Stimulated activated CD8-positive, alpha-beta memory T cell treated with anti-CD3 and anti-CD28 coated beads, Interleukin-7, amount 100 ng/mL, for 48 hours (primary cell): Measurements from ENCODE around the gene SAA4.
"Not testable (repeated sequence)": the region's sequence is repeated elsewhere in the genome, so short reads cannot be mapped to it uniquely, and the experiment has no call there.

Experiments
- DNase-seq, 2 donors: peaks; one replicate each; pipeline ENCODE4 v3.0.0-alpha.2; 2020; ENCODE audit warnings: low read depth in 1 of 2; ENCODE audit errors: extremely low read depth in 1 of 2

Gene SAA4

DNA sequence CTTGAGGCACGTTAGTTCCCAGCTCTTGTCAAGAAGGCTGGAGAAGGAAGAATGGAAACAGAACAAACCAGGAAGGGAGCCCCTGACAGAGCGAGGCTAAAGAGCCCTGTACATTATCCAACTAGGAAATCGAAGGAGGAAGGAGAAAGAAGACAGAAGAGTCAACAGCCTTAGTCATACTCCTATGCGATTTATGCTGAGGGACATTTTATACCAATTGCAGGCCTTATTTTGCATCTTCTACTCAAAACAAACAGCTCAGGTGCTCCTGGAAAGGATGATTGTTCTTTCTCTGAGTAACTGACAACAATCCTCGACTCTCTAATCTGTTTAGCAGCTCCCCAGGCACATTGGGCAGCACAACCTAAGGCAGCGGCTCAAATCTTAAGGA, 10.6 kb upstream of the SAA4 start:
- DNase-seq, result not testable (repeated sequence)

DNA sequence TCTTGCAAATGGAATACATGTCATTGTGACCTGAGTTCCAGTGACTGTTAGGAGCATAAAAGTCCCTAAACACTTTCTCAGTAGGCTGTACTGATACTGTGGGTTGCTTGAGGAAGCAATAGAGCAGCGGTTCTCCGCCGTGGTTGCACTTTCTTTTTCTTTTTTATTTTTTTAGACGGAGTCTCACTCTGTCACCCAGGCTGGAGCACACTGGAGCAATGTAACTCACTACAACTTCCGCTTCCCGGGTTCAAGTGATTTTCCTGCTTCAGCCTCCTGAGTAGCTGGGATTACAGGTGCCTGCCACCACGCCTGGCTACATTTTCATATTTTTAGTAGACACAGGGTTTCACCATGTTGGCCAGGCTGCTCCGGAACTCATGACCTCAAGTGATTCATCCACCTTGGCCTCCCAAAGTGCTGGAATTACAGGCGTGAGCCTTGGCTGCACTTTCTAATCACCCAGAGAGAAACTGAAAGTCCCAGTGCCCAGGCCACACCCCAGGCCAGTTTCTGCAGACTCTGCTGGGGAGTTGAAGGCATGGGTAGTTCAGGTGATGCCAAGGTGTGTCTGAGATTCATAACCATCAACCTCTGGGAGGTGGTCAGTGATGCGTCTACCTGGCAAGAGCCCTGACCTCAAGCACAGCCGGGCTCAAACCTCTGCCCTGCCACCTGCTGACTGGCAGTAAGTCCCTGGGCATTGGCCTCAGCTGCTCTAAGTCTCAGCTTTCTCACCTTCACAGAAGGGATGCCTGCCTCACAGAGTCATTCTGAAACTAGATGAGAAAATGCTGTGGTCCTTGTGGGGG, 10.0 kb upstream of the SAA4 start:
- peak; percentile 8 to 17 for DNase-seq

DNA sequence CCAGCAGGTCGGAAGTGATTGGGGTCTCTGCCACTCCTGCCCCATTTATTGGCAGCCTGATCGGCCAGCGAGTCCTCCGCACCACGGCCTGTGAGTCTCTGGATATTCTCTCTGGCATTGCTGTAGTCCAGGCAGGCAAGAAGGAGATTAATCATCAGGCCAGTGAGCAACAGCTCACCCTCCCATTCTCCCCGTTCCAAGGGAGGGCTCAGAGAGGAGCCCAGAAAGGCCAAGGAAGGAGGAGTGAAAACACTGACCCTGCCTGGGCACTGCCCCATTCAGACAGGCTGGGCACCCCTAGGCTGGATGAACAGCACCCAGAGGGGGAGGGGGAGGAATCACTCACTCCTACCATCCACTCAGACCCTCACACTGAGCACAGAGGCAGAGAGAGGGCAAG, 8.8 kb upstream of the SAA4 start:
- no peak for DNase-seq

DNA sequence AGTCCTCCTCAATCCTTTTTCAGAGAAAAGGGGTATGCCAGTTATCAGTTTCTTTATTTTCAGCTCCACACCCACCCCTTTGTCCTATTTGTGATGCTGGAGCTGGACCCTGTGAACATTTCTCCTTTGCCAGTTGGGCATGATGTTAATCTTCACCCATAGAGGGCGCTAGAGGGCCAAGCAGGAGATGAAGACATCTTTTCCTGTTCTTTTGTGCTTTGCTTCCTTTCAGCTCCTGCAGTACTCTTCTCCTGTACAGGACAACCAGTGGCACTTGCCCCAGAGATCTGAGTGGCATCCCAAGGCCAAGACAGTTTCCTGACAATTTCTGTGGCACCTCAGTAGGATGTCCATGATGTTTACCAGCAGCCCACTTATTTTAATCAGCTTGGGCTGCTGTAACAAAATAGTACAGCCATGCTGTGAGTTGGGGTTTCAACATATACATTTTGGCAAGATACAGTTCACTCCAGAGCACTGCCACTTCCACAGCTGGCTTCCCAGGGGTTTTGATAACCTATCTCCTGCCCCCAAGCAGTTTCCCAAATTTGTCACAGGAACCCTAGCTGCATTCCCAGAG, 7.3 kb upstream of the SAA4 start:
- peak; percentile 6 to 46 for DNase-seq

DNA sequence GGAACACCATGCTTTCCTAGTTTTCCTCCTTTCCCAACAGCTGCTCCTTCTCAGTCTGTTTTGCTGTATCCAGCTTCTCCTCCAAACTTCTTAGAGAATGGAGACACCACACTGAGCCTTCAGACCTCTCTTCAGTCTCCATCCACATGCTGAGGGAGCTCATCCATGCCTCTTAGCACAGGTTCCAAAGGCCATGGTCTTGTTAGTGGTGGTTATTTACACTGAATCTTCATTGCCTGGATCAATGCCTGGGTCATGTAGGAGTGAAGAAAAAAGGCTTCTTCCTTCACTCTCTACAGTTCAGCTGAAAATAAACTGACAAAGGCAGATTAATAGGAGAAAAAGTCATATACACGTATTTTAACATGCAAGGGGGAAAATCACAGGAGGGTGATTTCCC, 3.1 kb upstream of the SAA4 start:
- DNase-seq, result no peak

DNA sequence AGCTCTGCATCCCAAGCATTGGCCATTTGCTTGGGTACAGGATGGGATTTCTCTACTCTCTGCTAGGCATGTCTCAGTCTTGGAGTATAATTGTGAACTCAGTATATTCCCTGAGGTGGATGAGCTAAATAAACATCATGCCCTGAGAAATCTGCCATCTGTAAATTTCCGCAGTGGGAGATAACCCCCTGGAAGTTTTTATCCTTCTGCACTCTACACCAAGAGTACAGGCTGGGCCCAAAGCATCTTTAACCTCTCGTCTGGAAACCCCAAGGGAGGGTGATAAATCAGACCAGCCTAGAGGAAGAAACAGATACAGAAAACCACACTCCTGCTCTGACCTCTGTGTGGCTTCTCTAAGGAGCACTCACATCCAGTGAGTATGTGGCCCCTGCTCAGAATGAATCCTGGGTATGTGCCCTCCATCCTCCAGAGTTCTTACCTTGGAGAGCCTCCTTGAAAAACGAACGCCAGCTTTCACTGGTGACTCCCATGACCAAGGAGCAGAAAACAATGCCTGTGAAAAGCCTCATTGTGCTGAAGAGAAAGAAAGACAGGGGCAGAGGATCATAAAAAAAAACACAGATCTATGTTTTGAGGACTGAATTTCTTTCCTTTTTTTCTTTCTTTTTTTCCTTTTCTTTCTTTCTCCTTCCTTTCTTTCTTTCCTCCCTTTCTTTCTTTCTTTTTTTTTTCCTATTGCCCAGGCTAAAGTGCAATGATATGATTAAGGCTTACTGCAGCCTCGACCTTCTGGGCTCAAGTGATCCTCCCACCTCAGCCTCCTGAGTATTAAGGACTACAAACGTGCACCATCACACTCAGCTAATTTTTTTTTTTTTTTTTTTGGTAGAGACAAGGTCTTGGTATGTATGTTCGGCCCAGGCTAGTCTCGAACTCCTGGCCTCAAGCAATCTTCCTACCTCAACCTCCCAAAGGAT, 938 bp downstream of the SAA4 start:
- no peak for DNase-seq

DNA sequence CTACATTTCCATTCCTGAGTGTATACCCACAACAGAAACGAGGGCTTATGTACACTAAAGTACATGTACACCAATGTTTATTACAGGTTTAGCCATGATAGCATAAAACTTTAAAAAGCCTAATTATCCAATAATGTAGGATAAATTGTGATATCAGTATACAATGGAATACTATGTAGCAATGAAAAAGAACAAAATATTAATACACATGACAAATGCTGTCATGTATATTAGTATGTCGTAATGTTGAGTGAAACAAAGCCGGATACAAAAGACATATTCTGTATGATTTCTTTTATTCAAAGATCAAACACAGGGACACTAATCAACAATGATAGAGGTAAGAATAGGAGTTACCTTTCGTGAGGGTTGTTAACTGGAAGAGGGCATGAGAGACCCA, 2.7 kb downstream of the SAA4 start:
- no peak for DNase-seq

DNA sequence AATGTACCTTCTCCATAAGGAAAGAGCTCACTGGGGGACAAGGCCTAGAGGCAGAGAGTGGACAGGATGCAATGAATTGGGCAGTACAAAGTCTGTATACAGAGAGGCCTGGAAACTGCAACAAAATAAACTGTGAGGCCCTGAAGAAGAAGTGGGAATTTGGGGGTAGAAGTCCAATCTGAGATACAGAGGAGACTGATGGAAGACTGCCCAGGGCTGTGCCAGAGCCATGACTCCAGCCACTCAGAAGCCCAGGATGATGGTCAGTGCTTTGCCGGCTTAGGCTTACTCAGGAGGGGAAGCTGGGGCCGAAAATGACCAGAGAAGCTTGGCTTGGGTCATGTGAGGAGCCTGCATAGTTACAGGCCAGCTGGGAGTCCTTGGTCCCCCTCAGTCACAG, 5.7 kb downstream of the SAA4 start:
- no peak for DNase-seq

DNA sequence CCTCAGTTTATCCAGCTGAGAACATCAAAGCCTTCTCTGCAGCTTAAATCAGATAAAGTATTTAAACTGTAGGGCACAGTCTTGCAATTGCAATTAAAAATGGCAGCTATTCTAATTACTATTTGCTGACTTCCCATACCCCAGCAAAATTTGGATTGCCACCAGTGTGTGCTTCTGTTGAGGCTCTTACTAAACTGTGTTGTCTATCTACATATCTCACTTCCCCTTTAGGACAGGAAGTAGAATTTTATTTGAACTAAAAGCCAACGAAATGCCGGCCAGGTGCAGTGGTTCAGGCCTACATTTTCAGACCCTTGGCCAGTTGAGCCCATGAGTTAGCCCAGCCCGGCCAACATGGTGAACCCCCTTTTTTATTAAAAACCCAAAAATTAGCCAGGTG, 7.1 kb downstream of the SAA4 start:
- no peak for DNase-seq

DNA sequence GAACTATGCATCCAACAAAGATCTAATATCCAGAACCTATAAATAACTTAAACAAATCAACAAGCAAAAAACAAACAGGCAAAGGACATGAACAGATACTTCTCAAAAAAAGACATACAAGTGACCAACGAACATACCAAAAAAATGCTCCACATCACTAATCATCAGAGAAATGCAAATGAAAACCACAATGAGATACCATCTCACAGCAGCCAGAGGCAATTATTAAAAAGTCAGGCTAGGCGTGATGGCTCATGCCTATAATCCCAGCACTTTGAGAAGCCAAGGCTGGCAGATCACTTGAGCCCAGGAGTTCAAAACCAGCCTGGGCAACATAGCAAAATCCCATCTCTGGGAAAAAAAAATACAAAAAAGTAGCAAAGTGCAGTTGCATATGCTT, 10.7 kb downstream of the SAA4 start:
- no peak for DNase-seq

DNA sequence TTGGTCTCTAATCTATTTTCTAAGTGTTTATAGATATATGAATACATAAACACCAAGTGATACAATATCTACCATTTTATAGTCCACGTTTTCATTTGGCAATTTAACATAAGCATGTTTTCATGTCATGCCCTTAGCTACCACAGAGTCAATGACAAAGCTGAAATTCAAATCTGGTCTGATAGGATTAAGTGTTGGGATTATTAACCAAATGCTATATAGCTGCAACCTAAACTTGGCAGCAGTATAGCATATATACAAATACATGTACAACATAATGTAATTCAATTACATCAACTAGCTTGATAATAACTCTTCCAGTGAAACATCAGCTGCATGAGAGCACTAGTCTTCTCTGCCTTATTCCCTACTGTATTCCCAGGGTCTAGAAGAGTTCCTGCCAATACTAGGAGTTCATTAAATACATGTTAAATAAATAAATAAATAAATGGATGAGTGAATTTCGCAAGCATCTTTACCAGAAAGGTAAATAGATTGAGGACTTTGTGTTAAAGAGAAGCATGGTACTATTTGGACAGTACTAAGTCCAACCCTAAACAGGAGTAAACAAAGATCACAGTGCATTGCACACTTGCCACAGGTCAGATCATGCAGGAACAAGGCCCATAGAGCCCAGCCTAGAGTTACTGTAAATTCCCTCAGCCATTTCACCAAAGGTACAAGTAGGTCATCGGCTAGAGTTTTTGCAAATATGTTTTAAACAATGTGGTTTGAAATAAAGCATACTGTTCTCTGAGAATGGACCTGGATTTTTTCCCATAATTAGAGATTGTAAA, 12.8 kb downstream of the SAA4 start:
- DNase-seq, result no peak

DNA sequence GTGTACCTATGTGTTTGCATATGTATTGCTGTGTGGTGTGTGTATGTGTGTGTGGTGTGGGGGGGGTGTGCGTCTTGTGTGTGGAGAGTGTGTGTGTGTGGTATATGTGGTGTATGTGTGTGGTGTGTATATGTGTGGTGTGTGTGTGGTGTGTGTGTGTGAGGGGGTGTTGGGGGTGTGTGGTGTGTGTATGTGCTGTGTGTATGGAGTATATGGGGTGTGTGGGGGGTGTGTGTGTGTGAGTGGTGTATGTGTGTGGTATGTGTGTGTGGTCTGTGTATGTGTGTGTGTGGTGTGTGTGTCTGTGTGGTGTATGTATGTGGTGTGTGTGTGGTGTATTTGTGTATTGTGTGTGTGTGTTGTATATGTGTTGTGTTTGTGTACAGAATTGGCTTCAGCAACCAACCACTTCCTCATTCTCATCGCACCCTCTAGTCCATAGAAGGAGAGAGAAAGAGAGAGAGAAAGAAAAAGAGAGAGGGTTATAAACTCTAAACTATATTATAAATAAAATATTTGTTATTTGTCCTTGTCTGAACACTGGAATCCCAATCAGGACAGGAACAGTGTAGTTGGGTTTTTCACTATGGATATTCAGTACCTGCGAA, 13.7 kb downstream of the SAA4 start:
- no peak for DNase-seq

DNA sequence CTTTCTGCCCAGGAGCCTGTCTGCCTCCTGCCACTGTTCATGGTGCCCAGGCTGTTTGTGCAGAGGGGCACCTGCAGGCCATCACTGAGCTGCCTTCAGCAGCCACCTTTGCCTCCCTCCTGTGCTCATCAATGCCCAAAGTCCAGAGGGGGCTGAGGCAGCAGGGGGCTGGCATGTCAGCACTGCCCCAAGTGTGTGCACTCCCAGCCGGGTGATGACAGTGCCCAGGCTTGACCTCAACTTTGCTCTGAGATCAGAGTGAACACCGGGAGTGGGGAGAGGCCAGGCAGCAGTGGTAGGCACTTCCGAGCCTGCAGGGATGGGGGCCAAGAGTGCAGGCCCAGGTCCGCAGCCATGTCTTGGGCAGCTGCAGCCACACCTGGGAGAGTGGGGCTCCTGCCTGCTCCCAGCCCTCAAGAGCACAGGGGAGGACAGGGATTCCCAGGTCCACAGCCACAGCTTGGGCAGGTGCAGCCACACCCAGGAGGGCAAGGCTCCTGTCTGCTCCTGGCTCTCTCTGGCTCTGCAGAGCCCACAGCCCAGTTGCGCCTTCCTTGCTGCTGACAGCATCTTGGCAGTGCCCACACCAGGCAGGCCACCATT, 15.2 kb downstream of the SAA4 start:
- DNase-seq, result no peak

DNA sequence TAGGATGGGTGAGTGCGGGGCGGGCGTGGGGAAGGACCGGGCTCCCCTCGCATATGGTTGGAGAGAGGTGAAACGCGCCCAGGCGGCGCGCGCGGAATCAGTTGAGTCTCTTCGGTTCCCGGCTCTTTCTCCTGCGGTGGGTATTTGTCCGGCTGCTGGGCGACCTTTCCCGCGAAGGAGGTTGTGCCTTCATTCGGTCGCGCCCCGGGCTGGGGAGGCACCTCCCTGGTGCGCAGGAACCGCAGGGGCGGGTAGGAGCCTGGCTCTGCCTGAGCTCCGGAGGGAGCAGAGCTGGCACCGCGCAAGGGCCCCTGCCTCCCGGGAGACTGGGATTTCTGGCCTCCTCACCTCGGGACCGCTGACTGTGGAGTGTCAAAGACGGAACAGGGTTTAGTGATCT, 27.5 kb downstream of the SAA4 start:
- no peak for DNase-seq

DNA sequence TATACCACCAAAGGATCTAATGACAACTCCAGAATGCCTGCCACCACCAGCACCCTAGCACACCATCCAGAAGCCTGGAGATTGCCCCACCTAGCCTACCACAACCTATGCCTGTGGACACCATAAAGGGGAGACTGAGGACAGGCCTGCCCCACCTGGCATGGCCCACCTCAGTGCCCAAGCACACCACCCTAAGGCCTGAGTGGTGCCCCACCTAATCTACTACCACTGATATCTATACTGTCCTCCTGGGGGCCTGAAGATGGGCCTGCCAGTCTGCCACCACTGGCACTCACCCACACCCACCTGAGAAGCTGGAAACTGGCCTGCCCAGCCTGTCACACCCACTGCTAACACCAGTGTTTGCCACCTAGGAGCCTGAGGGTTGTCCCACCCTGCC, 31.8 kb downstream of the SAA4 start:
- DNase-seq, result no peak

DNA sequence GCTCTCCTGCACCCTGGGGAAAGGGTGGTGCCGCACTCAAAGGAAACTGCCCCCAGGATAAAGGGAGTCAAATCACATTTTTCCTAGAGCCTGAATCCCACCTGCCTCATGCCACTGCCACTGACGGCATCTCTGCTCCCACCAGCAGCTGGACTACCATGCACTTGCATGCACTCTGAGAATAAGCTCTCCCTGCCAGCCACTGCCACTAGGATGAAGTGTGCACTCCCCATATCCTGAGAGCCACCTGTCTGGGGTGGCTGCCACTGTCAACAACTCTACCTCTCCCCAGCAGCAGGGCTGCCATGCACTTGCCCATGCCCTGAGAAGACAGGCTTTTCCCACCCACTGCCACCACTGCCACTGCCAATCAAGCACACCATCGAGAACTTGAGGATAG, 32.4 kb downstream of the SAA4 start:
- DNase-seq, result no peak

DNA sequence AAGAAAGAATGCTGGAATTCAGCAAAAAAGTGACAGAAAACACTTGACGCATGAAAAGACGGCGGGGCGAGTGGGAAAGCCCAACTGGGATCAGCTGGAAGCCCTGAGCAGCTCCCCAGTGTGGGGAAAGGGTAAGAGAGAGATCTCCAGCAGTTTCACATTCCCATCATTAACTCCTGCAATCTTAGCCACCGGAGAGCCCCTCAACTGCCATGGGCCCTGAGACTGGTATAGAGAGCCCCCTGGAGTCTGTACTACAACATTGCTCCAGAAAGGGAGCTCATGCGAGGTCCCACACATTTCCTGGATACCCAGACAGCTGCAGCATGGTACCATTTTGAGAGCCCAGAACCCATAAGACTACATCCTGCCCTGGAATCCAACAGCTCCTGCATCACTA, 32.9 kb downstream of the SAA4 start:
- DNase-seq, result no peak

DNA sequence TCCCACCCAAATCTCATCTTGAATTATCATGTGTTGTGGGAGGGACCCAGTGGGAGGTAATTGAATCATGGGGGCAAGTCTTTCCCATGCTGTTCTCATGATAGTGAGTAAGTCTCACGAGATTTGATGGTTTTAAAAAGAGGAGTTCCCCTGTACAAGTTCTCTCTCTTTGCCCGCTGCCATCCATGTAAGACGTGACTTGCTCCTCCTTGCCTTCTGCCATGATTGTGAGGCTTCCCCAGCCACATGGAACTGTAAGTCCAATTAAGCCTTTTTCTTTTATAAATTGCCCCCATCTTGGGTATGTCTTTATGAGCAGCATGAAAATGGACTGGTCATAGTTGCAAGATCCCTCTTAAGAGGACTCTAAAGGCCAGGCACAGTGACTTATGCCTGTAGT, 38.9 kb downstream of the SAA4 start:
- DNase-seq, result not testable (repeated sequence)

DNA sequence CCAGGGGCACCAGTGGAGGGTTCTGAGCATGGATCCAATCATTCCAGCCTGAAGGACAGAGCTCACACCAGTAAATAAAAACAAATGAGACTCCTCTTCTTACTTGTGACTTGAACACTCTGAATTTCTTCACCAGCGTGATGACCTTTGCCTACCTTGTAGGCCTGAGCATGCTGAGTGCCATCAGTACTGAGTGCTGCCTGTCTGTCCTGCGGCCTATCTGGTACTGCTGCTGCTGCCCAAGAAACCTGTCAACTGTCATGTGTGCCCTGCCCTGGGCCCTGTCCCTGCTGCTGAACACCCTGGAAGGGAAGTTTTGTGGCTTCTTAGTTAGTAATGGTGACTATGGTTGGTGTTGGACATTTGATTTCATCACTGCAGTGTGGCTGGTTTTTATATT, 40.1 kb downstream of the SAA4 start:
- no peak for DNase-seq

DNA sequence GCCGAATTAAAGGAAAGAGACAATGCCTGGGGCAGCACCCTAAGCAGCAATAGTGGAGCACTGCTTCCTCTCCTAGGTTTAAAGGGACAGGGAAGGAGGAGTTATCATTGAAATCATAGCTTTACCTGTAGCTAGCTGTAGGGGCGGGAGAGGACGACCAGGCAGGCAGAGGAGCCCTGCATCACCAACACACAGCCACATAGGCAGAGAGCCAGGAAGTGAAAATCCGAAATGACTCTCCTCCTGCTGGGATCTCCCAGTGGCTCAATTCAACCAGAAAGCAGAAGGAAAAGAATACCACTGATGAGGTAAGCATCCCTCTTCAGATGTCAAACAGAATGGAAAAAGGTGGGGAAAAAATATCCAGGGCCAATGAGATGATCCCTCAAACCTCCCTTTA, 43.6 kb downstream of the SAA4 start:
- DNase-seq, result no peak
